H9 (cell line): ENCODE results near the gene DKKL1. TPM values are rescaled to one million over a fixed set of nuclear protein-coding genes. Genes with fewer than 3 reads are reported as not detected.

Experiments used
- DNase-seq: peaks from one replicate; pipeline ENCODE4 v3.0.0-alpha.2; 2017
- H2AFZ ChIP-seq: one replicate; pipeline ENCODE4 v1.6.1; 2013; ENCODE audit warnings: mild to moderate bottlenecking, low read length, control low read depth, moderate library complexity
- H2AK5ac ChIP-seq: 2 replicates; pipeline ENCODE4 v1.6.1; 2013; ENCODE audit warnings: low read length, control low read depth, mixed read lengths; ENCODE audit not compliant: insufficient read length
- H2BK120ac ChIP-seq: one replicate; pipeline ENCODE4 v1.6.1; 2013; ENCODE audit warnings: low read depth, mild to moderate bottlenecking, low read length, control low read depth, inconsistent platforms; ENCODE audit not compliant: poor library complexity, severe bottlenecking
- H2BK12ac ChIP-seq: 2 replicates; pipeline ENCODE4 v1.6.1; 2013; ENCODE audit warnings: low read length, control low read depth, mixed read lengths, low read depth; ENCODE audit not compliant: insufficient read length
- H2BK15ac ChIP-seq: 2 replicates; pipeline ENCODE4 v1.6.1; 2013; ENCODE audit warnings: low read depth, low read length, control low read depth
- H2BK20ac ChIP-seq: one replicate; pipeline ENCODE4 v1.6.1; 2013; ENCODE audit warnings: low read depth, mild to moderate bottlenecking, low read length, control low read depth, inconsistent platforms; ENCODE audit not compliant: poor library complexity, severe bottlenecking
- H2BK5ac ChIP-seq: 2 replicates; pipeline ENCODE4 v1.6.1; 2013; ENCODE audit warnings: low read length, control low read depth, mixed read lengths; ENCODE audit not compliant: insufficient read length
- H3K14ac ChIP-seq: 2 replicates; pipeline ENCODE4 v1.6.1; 2013; ENCODE audit warnings: low read length, control low read depth; ENCODE audit not compliant: insufficient read depth
- H3K18ac ChIP-seq: 2 replicates; pipeline ENCODE4 v1.6.1; 2013; ENCODE audit warnings: low read depth, mild to moderate bottlenecking, mixed read lengths, low read length, control low read depth; ENCODE audit not compliant: insufficient read length
- H3K23ac ChIP-seq: 2 replicates; pipeline ENCODE4 v1.6.1; 2013; ENCODE audit warnings: low read length, control low read depth, mixed read lengths, low read depth; ENCODE audit not compliant: insufficient read length
- H3K23me2 ChIP-seq: 2 replicates; pipeline ENCODE4 v1.6.1; 2013; ENCODE audit warnings: low read depth, mild to moderate bottlenecking, mixed read lengths, low read length, control low read depth; ENCODE audit not compliant: insufficient read length, poor library complexity, severe bottlenecking
- H3K27ac ChIP-seq: 2 replicates; pipeline ENCODE4 v1.5.1; 2013; ENCODE audit warnings: low read length, control low read depth, mixed read lengths, low read depth; ENCODE audit not compliant: insufficient read length
- H3K27me3 ChIP-seq: 2 replicates; pipeline ENCODE4 v1.6.1; 2013; ENCODE audit warnings: low read length, control low read depth, inconsistent platforms; ENCODE audit not compliant: insufficient read depth
- H3K4ac ChIP-seq: 2 replicates; pipeline ENCODE4 v1.6.1; 2013; ENCODE audit warnings: low read depth, mild to moderate bottlenecking, control low read depth, inconsistent platforms, low read length, moderate library complexity
- H3K4me1 ChIP-seq: 2 replicates; pipeline ENCODE4 v1.6.1; 2013; ENCODE audit warnings: low read length, control low read depth, inconsistent platforms; ENCODE audit not compliant: insufficient read depth
- H3K4me2 ChIP-seq: 2 replicates; pipeline ENCODE4 v1.6.1; 2013; ENCODE audit warnings: low read length, control low read depth, mixed read lengths; ENCODE audit not compliant: insufficient read length, insufficient read depth
- H3K56ac ChIP-seq: 2 replicates; pipeline ENCODE4 v1.6.1; 2013; ENCODE audit warnings: low read depth, mild to moderate bottlenecking, mixed read lengths, low read length, control low read depth; ENCODE audit not compliant: insufficient read length
- H3K79me1 ChIP-seq: 2 replicates; pipeline ENCODE4 v1.6.1; 2013; ENCODE audit warnings: low read depth, mild to moderate bottlenecking, moderate library complexity, low read length, control low read depth, inconsistent platforms; ENCODE audit not compliant: insufficient read depth, poor library complexity, severe bottlenecking
- H3K79me2 ChIP-seq: 2 replicates; pipeline ENCODE4 v1.6.1; 2013; ENCODE audit warnings: low read length, control low read depth, inconsistent platforms; ENCODE audit not compliant: insufficient read depth
- H3K9ac ChIP-seq: 2 replicates; pipeline ENCODE4 v1.6.1; 2013; ENCODE audit warnings: low read length, control low read depth, mixed read lengths; ENCODE audit not compliant: insufficient read length; ENCODE audit errors: extremely low read depth
- H3K9me3 ChIP-seq: one replicate; pipeline ENCODE4 v1.6.1; 2013; ENCODE audit warnings: low read depth, low read length, inconsistent platforms; ENCODE audit not compliant: control insufficient read depth
- H3T11ph ChIP-seq: one replicate; pipeline ENCODE4 v1.6.1; 2013; ENCODE audit warnings: mild to moderate bottlenecking, low read length, control low read depth, inconsistent platforms
- H4K20me1 ChIP-seq: one replicate; pipeline ENCODE4 v1.6.1; 2013; ENCODE audit not compliant: control insufficient read depth, insufficient read length, insufficient read depth
- H4K5ac ChIP-seq: 2 replicates; pipeline ENCODE4 v1.6.1; 2013; ENCODE audit warnings: low read depth, mild to moderate bottlenecking, mixed read lengths, low read length, control low read depth; ENCODE audit not compliant: insufficient read length
- H4K8ac ChIP-seq: replicated peaks from 2 replicates; pipeline ENCODE4 v1.6.1; 2013; ENCODE audit warnings: low read length, control low read depth, mixed read lengths, low read depth; ENCODE audit not compliant: insufficient read length
- H4K91ac ChIP-seq: 2 replicates; pipeline ENCODE4 v1.6.1; 2013; ENCODE audit warnings: low read depth, mild to moderate bottlenecking, moderate library complexity, mixed read lengths, low read length, control low read depth; ENCODE audit not compliant: insufficient read length
- H3K27ac Mint-ChIP-seq, 3 experiments: 2 replicates in 2 of 3; 3 replicates in 1 of 3; pipeline ENCODE4 v1.8.0; 2020 to 2021; ENCODE audit warnings: mixed read lengths in 3 of 3, mild to moderate bottlenecking in 1 of 3, moderate library complexity in 1 of 3
- H3K27me3 Mint-ChIP-seq: 2 replicates; pipeline ENCODE4 v1.8.0; 2021; ENCODE audit warnings: low read depth, mild to moderate bottlenecking, moderate library complexity, mixed read lengths
- H3K36me3 Mint-ChIP-seq, 3 experiments: 2 replicates in 2 of 3; 3 replicates in 1 of 3; pipeline ENCODE4 v1.8.0; 2020 to 2021; ENCODE audit warnings: low read depth in 3 of 3, mixed read lengths in 3 of 3; ENCODE audit not compliant: insufficient read depth in 1 of 3
- H3K4me1 Mint-ChIP-seq, 2 experiments: 2 replicates each; pipeline ENCODE4 v1.8.0; 2020; ENCODE audit warnings: mixed read lengths in 2 of 2
- H3K4me3 Mint-ChIP-seq, 2 experiments: 2 replicates in 1 of 2; 3 replicates in 1 of 2; pipeline ENCODE4 v1.8.0; 2020 to 2021; ENCODE audit warnings: mild to moderate bottlenecking in 2 of 2, mixed read lengths in 2 of 2, moderate library complexity in 1 of 2
- H3K9me3 Mint-ChIP-seq, 2 experiments: 2 replicates in 1 of 2; 3 replicates in 1 of 2; pipeline ENCODE4 v1.8.0; 2020; ENCODE audit warnings: mild to moderate bottlenecking in 2 of 2, mixed read lengths in 2 of 2, moderate library complexity in 1 of 2
- CTCF ChIP-seq: fragments of 200-600 bp; sonication (generic); conservative IDR thresholded peaks from 3 replicates; pipeline ENCODE4 v1.8.0; 2021; ENCODE audit warnings: antibody characterized with exemption, mild to moderate bottlenecking
- WGBS: extraction: QIAGEN DNeasy Blood & Tissue Kit; methylation state at CpG from one replicate; pipeline ENCODE4 v1.1.7; 2013; ENCODE audit warnings: missing lambda C conversion rate, low lambda C conversion rate, mixed read lengths; ENCODE audit not compliant: insufficient read length; ENCODE audit errors: extremely low coverage; 5-methylcytosine and 5-hydroxymethylcytosine counted together
- total RNA-seq: library from RNA; stranded (reverse); gene quantifications from 2 replicates; pipeline ENCODE4 v1.2.1, GENCODE V29; 2021

The DKKL1 gene
- total RNA-seq, 1 experiment from 2014 or later = 3.5 TPM

GRCh38 chr19:49340865-49341718 lies 22.6 kb upstream of the DKKL1 start:
- Histone ChIP-seq H3K27ac (no peak overlapping the region), H4K5ac (no peak overlapping the region), H2BK20ac (no peak overlapping the region), H3K14ac (no peak overlapping the region), H3K79me2 (no peaks in the 10 kb centered on the region), H2BK120ac (no peak overlapping the region), H3K9ac (no peak overlapping the region), H3K23ac (no peak overlapping the region), H3K56ac (no peak overlapping the region), H3K4me2 (no peak overlapping the region), H4K91ac (no peak overlapping the region), H4K8ac (no peak overlapping the region), H3K27me3 (peaks cover 3% of the 10 kb centered on the region; the same call in 1 of the 2 replicates), H4K20me1 (no peaks in the 10 kb centered on the region), H3K18ac (no peak overlapping the region), H3K4me1 (0 out of 2 replicates have a peak, but pooled peaks cover 2% of the 10 kb centered on the region), H3K79me1 (no peaks in the 10 kb centered on the region), H2AFZ (no peak overlapping the region), H3T11ph (no peak overlapping the region), H2BK12ac (no peak overlapping the region), H3K9me3 (no peaks in the 10 kb centered on the region), H2BK5ac (no peak overlapping the region), H3K23me2 (peaks cover 12% of the 10 kb centered on the region), H3K4ac (no peak overlapping the region), H2AK5ac (no peak overlapping the region), H2BK15ac (no peak overlapping the region)
- Mint-ChIP-seq H3K9me3 (peaks cover 0 to 3% of the 10 kb centered on the region in 2 experiments; a peak in 2 of 5 replicates), H3K4me1 (peaks cover 17 to 29% of the 10 kb centered on the region in 2 experiments), H3K36me3 (peaks cover 38 to 69% (median 59%) of the 10 kb centered on the region in 3 experiments), H3K27ac (0 out of 7 replicates have a peak overlapping the region, but pooled peaks of 1 of the 3 experiments have one; percentile 55), H3K4me3 (no peak overlapping the region), H3K27me3 (peaks cover 18% of the 10 kb centered on the region)
- WGBS = no CpG with 5 or more reads among the region's 11 CpGs
- DNase-seq = no peak
- no peak for TF ChIP-seq CTCF
